SU-DHL-6 (cell line): ENCODE results near the gene NCMAP.

Experiments used
- H2AFZ ChIP-seq: fragments of 200-600 bp; sonication (generic); 2 replicates; pipeline ENCODE4 v1.6.1; 2014; ENCODE audit warnings: low read depth, mild to moderate bottlenecking, moderate library complexity, mixed read lengths, antibody characterized with exemption, low read length; ENCODE audit not compliant: severe bottlenecking
- H3F3A ChIP-seq: fragments of 200-600 bp; shearing (Covaris generic); 2 replicates; pipeline ENCODE4 v1.6.0; 2016; ENCODE audit warnings: antibody characterized with exemption, mild to moderate bottlenecking; ENCODE audit not compliant: insufficient read depth
- H3K27ac ChIP-seq: fragments of 200-600 bp; sonication (generic); 2 replicates; pipeline ENCODE4 v1.5.1; 2016; ENCODE audit warnings: low read depth, mild to moderate bottlenecking, low read length, moderate library complexity, mixed read lengths
- H3K27me3 ChIP-seq: fragments of 200-600 bp; sonication (generic), shearing (Covaris generic); 2 replicates; pipeline ENCODE4 v1.6.0; 2014; ENCODE audit warnings: mild to moderate bottlenecking, low read length
- H3K36me3 ChIP-seq: fragments of 200-600 bp; sonication (generic); 2 replicates; pipeline ENCODE4 v1.6.1; 2014; ENCODE audit warnings: mild to moderate bottlenecking, low read length, mixed read lengths
- H3K4me2 ChIP-seq: fragments of 300-600, 200-600 bp; shearing (Covaris generic), sonication (generic); 2 replicates; pipeline ENCODE4 v1.6.0; 2014; ENCODE audit warnings: low read length, low read depth, mild to moderate bottlenecking; ENCODE audit not compliant: poor library complexity, severe bottlenecking
- H3K4me3 ChIP-seq: fragments of 200-600 bp; sonication (generic); 2 replicates; pipeline ENCODE4 v1.5.1; 2014; ENCODE audit warnings: antibody characterized with exemption, low read length, mild to moderate bottlenecking, mixed read lengths; ENCODE audit not compliant: insufficient read depth, poor library complexity, severe bottlenecking
- H3K79me2 ChIP-seq: fragments of 200-600 bp; sonication (generic); 2 replicates; pipeline ENCODE4 v1.6.1; 2014; ENCODE audit warnings: mild to moderate bottlenecking, low read length, moderate library complexity; ENCODE audit not compliant: insufficient read depth
- H3K9ac ChIP-seq: fragments of 200-600 bp; sonication (generic); 2 replicates; pipeline ENCODE4 v1.7.0; 2014; ENCODE audit warnings: mild to moderate bottlenecking, low read length
- H3K9me2 ChIP-seq: fragments of 200-600 bp; sonication (generic); replicated peaks from 2 replicates; pipeline ENCODE4 v1.6.1; 2014; ENCODE audit warnings: low read length; ENCODE audit not compliant: insufficient read depth
- H3K9me3 ChIP-seq: fragments of 200-600 bp; sonication (generic); 2 replicates; pipeline ENCODE4 v1.6.1; 2014; ENCODE audit warnings: low read length, mixed read lengths; ENCODE audit not compliant: insufficient read depth
- H4K20me1 ChIP-seq: fragments of 200-600 bp; sonication (generic); 2 replicates; pipeline ENCODE4 v1.6.1; 2014; ENCODE audit warnings: low read depth, mild to moderate bottlenecking, antibody characterized with exemption, low read length, moderate library complexity, mixed read lengths
- CTCF ChIP-seq: fragments of 200-600 bp; sonication (generic); IDR thresholded peaks from one replicate; pipeline ENCODE4 v1.5.1; 2017; ENCODE audit warnings: antibody characterized with exemption, mild to moderate bottlenecking, low read length, moderate library complexity; ENCODE audit not compliant: insufficient read depth, poor library complexity, severe bottlenecking
- EZH2phosphoT487 ChIP-seq: fragments of 200-600 bp; sonication (generic), shearing (Covaris generic); conservative IDR thresholded peaks from 2 replicates; pipeline ENCODE4 v1.6.1; 2018; ENCODE audit warnings: mild to moderate bottlenecking, antibody characterized with exemption, low read length, moderate library complexity, mixed read lengths

The NCMAP gene

GRCh38 chr1:24584171-24584647 lies 28.3 kb downstream of the NCMAP start:
- Histone ChIP-seq H3K9me2 (no peaks in the 10 kb centered on the region), H3K4me2 (no peak overlapping the region), H4K20me1 (no peaks in the 10 kb centered on the region), H3K9me3 (no peaks in the 10 kb centered on the region), H3K9ac (no peak overlapping the region), H3K79me2 (no peaks in the 10 kb centered on the region), H3K27ac (no peak overlapping the region), H3K27me3 (no peaks in the 10 kb centered on the region), H3F3A (no peaks in the 10 kb centered on the region), H3K36me3 (no peaks in the 10 kb centered on the region), H2AFZ (no peak overlapping the region), H3K4me3 (no peak overlapping the region)
- TF ChIP-seq EZH2phosphoT487 (no peak), CTCF (no peak)

GRCh38 chr1:24586119-24586518 lies 30.2 kb downstream of the NCMAP start:
- no peak overlapping the region for H3K4me3 ChIP-seq
- H3K9ac ChIP-seq: no peak overlapping the region
- no peaks in the 10 kb centered on the region for H3K9me2 ChIP-seq
- H2AFZ ChIP-seq: no peak overlapping the region
- H3K27me3 ChIP-seq: no peaks in the 10 kb centered on the region
- no peak overlapping the region for H3K27ac ChIP-seq
- H3K79me2 ChIP-seq: no peaks in the 10 kb centered on the region
- H3K4me2 ChIP-seq: no peak overlapping the region
- no peaks in the 10 kb centered on the region for H4K20me1 ChIP-seq
- no peaks in the 10 kb centered on the region for H3K9me3 ChIP-seq
- no peaks in the 10 kb centered on the region for H3K36me3 ChIP-seq
- H3F3A ChIP-seq: no peaks in the 10 kb centered on the region
- no peak for TF ChIP-seq EZH2phosphoT487
- TF ChIP-seq CTCF: no peak

- Histone ChIP-seq H3K27me3 (no peaks in the 10 kb centered on the region), H3F3A (no peaks in the 10 kb centered on the region), H3K36me3 (no peaks in the 10 kb centered on the region), H3K9me3 (no peaks in the 10 kb centered on the region), H3K4me2 (peak overlapping the region; percentile 35), H3K4me3 (no peak overlapping the region), H3K79me2 (no peaks in the 10 kb centered on the region), H4K20me1 (no peaks in the 10 kb centered on the region), H3K9ac (0 out of 2 replicates have a peak overlapping the region, but pooled peaks have one; percentile 20), H3K27ac (no peak overlapping the region), H3K9me2 (no peaks in the 10 kb centered on the region), H2AFZ (peak overlapping the region; percentile 88)
- no peak for TF ChIP-seq EZH2phosphoT487
- TF ChIP-seq CTCF: peak; percentile 57
These were observed 31.3 kb downstream of the NCMAP start for GRCh38 chr1:24586970-24587820.
